ENCODE data around the gene MGAT5.

Gene MGAT5

GRCh38 chr2:134241911-134242310, 12.0 kb upstream of the MGAT5 start:
- no peaks in the 10 kb centered on the region for H3K4me1 ChIP-seq (ENCODE audit: control insufficient read depth, insufficient read depth, low read length)
- no peaks in the 10 kb centered on the region for H3K9me3 ChIP-seq (ENCODE audit: control insufficient read depth, insufficient read depth, low read depth, low read length)
- TF ChIP-seq ZBTB7A (tag by site-specific recombination; IDR thresholded peaks at IDR 0.05; ENCODE audit: low read depth) (no peak), ZNF10 (tag by site-specific recombination; IDR thresholded peaks at IDR 0.05) (no peak), ZNF223 (tag by site-specific recombination; IDR thresholded peaks at IDR 0.05) (no peak), ZSCAN18 (tag by site-specific recombination; IDR thresholded peaks at IDR 0.05) (no peak), MZF1 (tag by site-specific recombination; IDR thresholded peaks at IDR 0.05; ENCODE audit: borderline replicate concordance) (no peak), ZNF138 (tag by site-specific recombination; IDR thresholded peaks at IDR 0.05; ENCODE audit: borderline replicate concordance) (no peak), ZNF148 (tag by site-specific recombination; IDR thresholded peaks at IDR 0.05; ENCODE audit: borderline replicate concordance) (no peak), ZNF768 (tag by site-specific recombination; IDR thresholded peaks at IDR 0.05) (no peak), ZNF548 (tag by site-specific recombination; IDR thresholded peaks at IDR 0.05) (no peak)
- CTCF ChIA-PET = interaction anchor here (4.6 to 5.3 kb wide), 2 partner anchors 123 to 170 kb away, joined by 31 to 53 read pairs; no protein-coding TSS in a partner anchor
- no peaks in the 10 kb centered on the region for H3K36me3 ChIP-seq (ENCODE audit: control insufficient read depth in 2 of 2, insufficient read depth in 1 of 2, low read length in 2 of 2)
- no peak overlapping the region for H3K27ac ChIP-seq (ENCODE audit: extremely low read depth, low read depth, low read length)
- no peak overlapping the region for H3K4me3 ChIP-seq (ENCODE audit: low read depth, low read length)
- POLR2A ChIA-PET = no interaction called here

- CTCF ChIA-PET = interaction anchor here (0.9 to 5.3 kb wide), 7 partner anchors 12 to 1497 kb away, joined by 3 to 53 read pairs (median 6); no protein-coding TSS in a partner anchor
- POLR2A ChIA-PET = interaction anchor here (1.0 kb wide), 1 partner anchor 125 kb away, joined by 3 read pairs; no protein-coding TSS in a partner anchor
- no peaks in the 10 kb centered on the region for H3K9me3 ChIP-seq (ENCODE audit: control insufficient read depth, insufficient read depth, low read depth, low read length)
- H3K4me1 ChIP-seq (ENCODE audit: control insufficient read depth, insufficient read depth, low read length) = no peaks in the 10 kb centered on the region
- TF ChIP-seq ZNF121 (tag by site-specific recombination; IDR thresholded peaks at IDR 0.05) (no peak), ZBTB48 (tag by site-specific recombination; IDR thresholded peaks at IDR 0.05) (no peak), ZNF394 (tag by site-specific recombination; IDR thresholded peaks at IDR 0.05; ENCODE audit: borderline replicate concordance) (no peak), ZNF473 (tag by site-specific recombination; IDR thresholded peaks at IDR 0.05) (no peak), ZSCAN23 (tag by site-specific recombination; IDR thresholded peaks at IDR 0.05) (no peak), ZNF449 (tag by site-specific recombination; IDR thresholded peaks at IDR 0.05) (no peak), BCL6B (tag by site-specific recombination; IDR thresholded peaks at IDR 0.05) (no peak), ZNF513 (tag by site-specific recombination; IDR thresholded peaks at IDR 0.05) (no peak), SCRT2 (tag by site-specific recombination; IDR thresholded peaks at IDR 0.05) (no peak), ZNF664 (tag by site-specific recombination; IDR thresholded peaks at IDR 0.05) (no peak), ZXDB (tag by site-specific recombination; IDR thresholded peaks at IDR 0.05) (no peak), FEZF1 (tag by site-specific recombination; IDR thresholded peaks at IDR 0.05) (no peak), ZNF24 (tag by site-specific recombination; IDR thresholded peaks at IDR 0.05) (no peak), ZNF571 (tag by site-specific recombination; IDR thresholded peaks at IDR 0.05) (no peak), ZNF624 (tag by site-specific recombination; IDR thresholded peaks at IDR 0.05) (no peak), ZSCAN30 (tag by site-specific recombination; IDR thresholded peaks at IDR 0.05) (no peak), ZNF621 (tag by site-specific recombination; IDR thresholded peaks at IDR 0.05) (no peak), ZNF416 (tag by site-specific recombination; IDR thresholded peaks at IDR 0.05) (no peak), ZNF266 (tag by site-specific recombination; IDR thresholded peaks at IDR 0.05; ENCODE audit: low read depth) (no peak)
- H3K27ac ChIP-seq (ENCODE audit: extremely low read depth, low read depth, low read length) = no peak overlapping the region
- no peaks in the 10 kb centered on the region for H3K36me3 ChIP-seq (ENCODE audit: control insufficient read depth in 2 of 2, insufficient read depth in 1 of 2, low read length in 2 of 2)
- H3K4me3 ChIP-seq (ENCODE audit: low read depth, low read length) = no peak overlapping the region
Measured at GRCh38 chr2:134243244-134243643, 10.6 kb upstream of the MGAT5 start.
